Stimulated activated CD8-positive, alpha-beta memory T cell treated with anti-CD3 and anti-CD28 coated beads, Interleukin-2, amount 100 ng/mL, for 48 hours (primary cell): ENCODE results near the gene HPSE2.

Experiments
- DNase-seq, 2 donors: peaks; one replicate each; pipeline ENCODE4 v3.0.0-alpha.2; 2020; ENCODE audit warnings: low read depth in 2 of 2

Gene HPSE2

DNA sequence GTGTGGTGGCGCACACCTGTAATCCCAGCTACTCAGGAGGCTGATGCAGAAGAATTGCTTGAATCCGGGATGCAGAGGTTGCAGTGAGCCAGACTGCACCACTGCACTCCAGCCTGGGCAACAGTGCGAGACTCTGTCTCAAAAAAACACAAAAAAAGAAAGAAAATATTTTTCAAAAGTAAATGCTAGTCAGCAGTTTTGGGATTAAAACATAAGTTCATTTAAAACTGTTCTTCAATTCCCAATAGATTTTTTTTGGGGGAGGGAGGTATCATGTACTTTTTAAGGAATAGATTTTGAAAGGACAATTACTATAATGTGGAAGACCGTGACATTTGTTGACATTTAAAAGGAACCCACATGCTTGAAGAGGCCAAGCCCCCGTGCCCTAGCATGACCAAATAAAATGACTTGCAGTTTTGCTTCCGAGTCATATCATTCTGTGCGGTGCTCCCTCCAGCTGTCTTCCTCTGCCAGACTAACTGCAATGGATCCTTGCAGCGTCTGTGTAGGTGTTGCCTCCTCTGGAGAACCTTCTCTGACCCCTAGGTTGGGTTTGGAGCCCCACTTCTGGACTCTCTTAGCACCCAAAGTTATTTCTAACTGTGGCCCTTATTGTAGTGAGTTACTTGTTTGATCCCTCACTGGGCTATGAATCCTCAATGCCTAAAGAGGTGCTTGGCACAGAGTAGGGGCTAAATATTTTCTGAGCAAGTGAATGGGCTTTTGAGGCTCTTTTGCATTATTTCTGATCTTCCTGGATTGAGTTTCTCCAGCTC, 771.5 kb downstream of the HPSE2 start:
- no peak for DNase-seq

- DNase-seq, result no peak
These were observed 772.6 kb downstream of the HPSE2 start for GRCh38 chr10:98463016-98463415.

- no peak for DNase-seq
These were observed 774.2 kb downstream of the HPSE2 start for GRCh38 chr10:98461500-98461842.

- DNase-seq, result no peak
These were observed 774.7 kb downstream of the HPSE2 start for GRCh38 chr10:98460837-98461499.

DNA sequence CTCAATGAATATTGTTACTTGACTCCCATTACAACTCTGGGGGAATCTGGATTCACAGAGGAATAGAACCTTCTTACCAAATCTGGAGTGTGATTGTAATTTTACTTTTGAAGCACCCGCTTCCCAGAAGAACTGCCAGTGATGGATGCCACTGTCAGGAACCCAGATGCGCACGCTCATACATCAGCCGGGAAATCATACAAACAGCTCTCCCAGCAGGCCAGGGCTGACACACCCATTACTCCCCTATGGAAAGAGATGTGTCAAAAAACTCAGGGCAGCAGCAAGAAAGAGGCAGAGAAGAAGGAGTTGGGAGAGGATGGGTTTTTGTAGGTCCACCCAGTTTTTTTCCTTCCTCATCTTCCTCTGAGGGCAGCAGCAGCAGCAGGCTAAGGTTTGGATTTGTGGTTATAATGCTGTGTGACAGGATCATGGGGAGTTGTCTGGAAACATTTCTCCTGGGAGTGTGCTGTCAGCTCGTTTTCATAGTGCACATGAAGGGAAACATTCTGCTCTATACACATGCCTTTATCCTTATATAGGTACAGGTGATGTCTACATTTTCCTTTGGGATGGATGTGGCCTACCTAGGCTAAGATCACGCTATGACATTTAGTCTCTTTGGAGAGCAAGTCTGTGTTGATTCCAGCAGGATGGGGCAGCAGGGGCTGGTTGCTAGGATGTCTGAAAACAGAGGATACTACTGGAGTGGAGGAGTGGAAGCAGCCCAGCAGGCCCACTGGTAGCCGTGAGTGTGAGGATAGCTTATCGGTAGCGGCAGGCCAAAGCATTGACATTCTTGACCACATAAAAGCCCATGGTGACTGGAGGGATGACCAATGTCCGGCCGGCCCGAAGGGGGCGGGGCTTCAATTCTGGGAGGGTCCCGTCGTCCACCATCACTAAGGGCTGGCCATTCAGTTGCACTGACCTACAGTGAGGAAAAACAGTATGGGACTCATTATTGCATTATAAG, 776.6 kb downstream of the HPSE2 start:
- no peak for DNase-seq

- no peak for DNase-seq
These were observed 777.9 kb downstream of the HPSE2 start for GRCh38 chr10:98457721-98458120.

DNA sequence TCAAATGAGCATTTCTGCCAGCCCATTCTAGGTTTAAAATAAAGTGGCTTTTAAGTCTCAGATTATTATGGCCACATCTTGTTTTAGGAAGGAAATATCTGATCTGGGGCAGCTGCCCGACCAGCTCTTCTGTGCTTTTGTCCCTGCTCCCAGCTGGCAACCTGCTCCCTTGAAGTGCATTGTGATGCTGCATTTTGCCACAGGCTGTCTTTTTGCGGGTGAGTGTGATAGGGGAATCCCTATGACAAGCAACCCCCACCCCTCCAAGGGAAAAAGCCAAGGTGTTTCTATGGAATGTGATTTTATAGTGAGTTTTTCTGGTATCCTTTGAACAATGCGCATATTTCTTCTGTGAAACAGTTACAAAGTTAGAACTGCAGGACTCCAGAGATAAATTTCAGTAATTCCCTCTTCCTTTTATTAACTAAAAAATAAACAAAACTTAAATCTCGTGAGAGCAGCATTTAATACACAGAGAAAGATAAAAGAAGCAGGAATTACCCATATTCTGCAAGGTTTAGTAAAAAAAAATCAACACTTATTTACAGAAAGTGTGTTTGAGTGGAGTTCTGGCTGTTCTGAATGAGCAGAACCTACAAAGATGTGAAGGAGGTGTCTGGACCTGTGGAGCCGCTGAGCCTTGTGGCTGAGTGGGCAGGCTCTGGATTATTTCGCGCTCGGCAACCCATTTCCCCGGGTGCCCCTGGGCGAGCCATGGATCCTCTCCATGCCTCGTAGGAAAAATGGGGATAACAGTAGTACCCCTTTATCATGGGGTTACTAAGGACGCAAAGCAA, 778.8 kb downstream of the HPSE2 start:
- DNase-seq, result no peak

- no peak for DNase-seq
These were observed 779.5 kb downstream of the HPSE2 start for GRCh38 chr10:98456043-98456570.

- no peak for DNase-seq
These were observed 781.9 kb downstream of the HPSE2 start for GRCh38 chr10:98453729-98454128.

- no peak for DNase-seq
These were observed 785.0 kb downstream of the HPSE2 start for GRCh38 chr10:98450618-98451017.

DNA sequence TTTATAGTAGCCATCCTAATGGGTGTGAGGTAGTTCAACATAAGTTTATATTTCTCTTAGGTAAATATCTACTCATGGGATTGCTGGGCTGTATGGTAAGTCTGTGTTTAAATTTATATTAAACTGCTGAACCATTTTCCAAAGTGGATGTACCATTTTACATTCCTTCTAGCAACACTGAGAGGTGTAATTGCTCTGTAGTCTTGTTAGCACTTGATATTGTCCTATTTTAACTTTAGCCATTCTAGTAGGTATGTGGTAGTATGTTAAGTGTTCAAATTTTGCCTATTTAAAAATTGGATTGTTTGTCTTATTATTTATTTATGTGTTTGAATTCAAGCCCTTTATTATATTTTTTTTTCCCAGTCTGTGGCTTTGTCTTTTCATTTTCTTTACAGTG, 786.4 kb downstream of the HPSE2 start:
- DNase-seq, result no peak

- DNase-seq, result peak; percentile 78 to 81
These were observed 788.9 kb downstream of the HPSE2 start, which contains the start of gene HPS1 for GRCh38 chr10:98446661-98447221. Gene HPS1, minus strand, starts transcription at chr10:98446935. Its CDS starts 3,695 bp downstream, at chr10:98443240.

DNA sequence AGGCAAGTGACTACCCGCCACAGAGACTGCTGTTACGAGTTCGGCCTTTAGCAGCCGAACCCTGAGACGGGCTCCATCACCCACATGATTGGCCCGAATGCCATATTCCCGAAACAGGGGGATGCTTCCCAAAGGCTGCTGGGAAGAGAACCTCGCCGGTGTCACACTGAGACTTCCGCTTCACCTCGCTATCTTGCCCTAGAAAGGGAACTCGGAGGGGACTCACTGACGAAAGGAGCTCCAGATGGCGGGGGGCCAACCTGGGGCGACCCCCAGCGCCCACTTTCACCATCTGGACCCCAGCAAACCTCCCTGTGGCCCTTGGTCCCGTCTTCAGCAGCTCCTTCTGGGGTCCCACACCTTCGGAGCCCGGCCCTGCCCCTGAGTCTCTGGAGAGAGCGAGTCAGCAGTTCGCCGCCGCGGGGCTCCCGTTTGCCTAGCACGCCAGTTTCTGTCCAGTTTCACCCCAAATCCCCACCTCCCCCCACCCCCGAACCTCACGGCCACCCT, 789.4 kb downstream of the HPSE2 start:
- DNase-seq, result peak in 1 of 2 donors; percentile 30

GRCh38 chr10:98445200-98445812, 790.3 kb downstream of the HPSE2 start:
- no peak for DNase-seq

- no peak for DNase-seq
These were observed 791.2 kb downstream of the HPSE2 start for GRCh38 chr10:98444314-98445006.

DNA sequence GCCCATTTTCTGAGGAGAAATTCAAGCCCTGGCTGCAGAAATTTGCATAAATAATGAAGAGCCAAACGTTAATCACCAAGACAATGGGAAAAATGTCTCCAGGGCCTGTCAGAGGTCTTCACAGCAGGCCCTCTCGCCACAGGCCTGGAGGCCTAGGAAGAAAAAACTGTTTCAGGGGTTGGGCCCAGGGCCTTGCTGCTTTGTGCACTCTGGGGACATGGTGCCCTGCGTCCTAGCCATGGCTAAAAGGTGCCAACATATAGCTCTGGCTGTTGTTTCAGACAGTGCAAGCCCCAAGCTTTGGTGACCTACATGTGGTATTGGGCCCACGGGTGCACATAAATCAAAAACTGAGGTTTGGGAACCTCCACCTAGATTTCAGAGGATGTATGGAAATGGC, 796.9 kb downstream of the HPSE2 start:
- DNase-seq, result no peak

GRCh38 chr10:98436704-98437103, 798.9 kb downstream of the HPSE2 start:
- no peak for DNase-seq

DNA sequence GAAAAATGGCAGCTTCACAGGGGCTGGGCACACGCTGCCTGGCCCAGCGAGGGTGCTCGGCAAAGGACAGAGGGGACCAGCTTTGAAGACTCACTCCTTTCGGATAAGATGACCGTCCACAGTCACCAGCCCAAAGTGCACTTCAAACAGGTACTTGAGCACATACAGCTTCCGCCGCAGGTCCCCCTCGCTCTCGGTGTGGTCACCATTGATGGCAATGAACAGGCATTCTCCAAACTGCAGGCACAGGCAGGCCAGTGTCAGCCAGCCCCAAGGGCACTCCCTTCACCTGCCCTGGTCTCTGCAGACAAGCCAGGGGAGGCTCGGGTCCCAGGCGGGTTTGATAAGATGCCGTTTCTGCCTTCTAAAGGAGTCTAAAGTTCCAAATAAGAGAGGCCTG, 800.5 kb downstream of the HPSE2 start:
- no peak for DNase-seq
